ENCODE measurements around the gene INPP5D. TPM values are rescaled to one million over a fixed set of nuclear protein-coding genes. Genes with fewer than 3 reads are reported as not detected.

INPP5D gene
- total RNA-seq, 2 donors from 2014 or later, result 0.66 to 3.0 TPM

DNA sequence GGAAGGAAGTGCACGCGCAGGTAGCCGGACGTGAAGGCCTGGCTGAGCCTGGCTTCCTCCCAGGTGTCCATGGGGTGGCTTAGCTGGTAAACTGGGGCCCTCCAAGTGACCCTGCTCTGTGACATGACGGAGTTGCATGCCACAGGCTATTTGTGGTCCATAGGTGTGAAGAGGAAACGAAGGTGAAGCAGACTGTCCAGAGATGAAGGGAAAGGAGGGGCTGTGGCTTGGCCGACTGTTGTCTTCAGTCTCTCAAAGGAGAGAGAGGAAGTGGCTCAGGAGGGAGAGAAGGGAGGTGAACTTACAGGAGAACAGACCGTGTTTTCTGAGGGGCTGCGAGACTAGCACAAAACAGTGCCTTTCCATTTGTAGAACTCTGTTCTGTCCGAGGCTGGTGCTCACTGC is 19.3 kb downstream of the INPP5D start:
- TF ChIP-seq, protein P1, sequence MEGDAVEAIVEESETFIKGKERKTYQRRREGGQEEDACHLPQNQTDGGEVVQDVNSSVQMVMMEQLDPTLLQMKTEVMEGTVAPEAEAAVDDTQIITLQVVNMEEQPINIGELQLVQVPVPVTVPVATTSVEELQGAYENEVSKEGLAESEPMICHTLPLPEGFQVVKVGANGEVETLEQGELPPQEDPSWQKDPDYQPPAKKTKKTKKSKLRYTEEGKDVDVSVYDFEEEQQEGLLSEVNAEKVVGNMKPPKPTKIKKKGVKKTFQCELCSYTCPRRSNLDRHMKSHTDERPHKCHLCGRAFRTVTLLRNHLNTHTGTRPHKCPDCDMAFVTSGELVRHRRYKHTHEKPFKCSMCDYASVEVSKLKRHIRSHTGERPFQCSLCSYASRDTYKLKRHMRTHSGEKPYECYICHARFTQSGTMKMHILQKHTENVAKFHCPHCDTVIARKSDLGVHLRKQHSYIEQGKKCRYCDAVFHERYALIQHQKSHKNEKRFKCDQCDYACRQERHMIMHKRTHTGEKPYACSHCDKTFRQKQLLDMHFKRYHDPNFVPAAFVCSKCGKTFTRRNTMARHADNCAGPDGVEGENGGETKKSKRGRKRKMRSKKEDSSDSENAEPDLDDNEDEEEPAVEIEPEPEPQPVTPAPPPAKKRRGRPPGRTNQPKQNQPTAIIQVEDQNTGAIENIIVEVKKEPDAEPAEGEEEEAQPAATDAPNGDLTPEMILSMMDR (conservative IDR thresholded peaks at IDR 0.05), result no peak
- Histone ChIP-seq H3K27ac (ENCODE audit: low read depth, low read length) (no peak overlapping the region), H3K4me1 (ENCODE audit: control insufficient read depth, insufficient read depth, low read length) (no peaks in the 10 kb centered on the region), H3K36me3 (ENCODE audit: control insufficient read depth, insufficient read depth, low read length) (no peaks in the 10 kb centered on the region), H3K4me3 (ENCODE audit: low read length) (no peak overlapping the region), H3K9me3 (ENCODE audit: control insufficient read depth, low read length) (no peaks in the 10 kb centered on the region), H3K27me3 (ENCODE audit: control insufficient read depth, insufficient read depth, low read length, poor library complexity, severe bottlenecking) (no peaks in the 10 kb centered on the region), H3K9ac (ENCODE audit: extremely low read depth, low read length, poor library complexity, severe bottlenecking) (no peak overlapping the region)
- DNase-seq, result no peak
- no peaks in the 10 kb centered on the region for H3K27me3 Mint-ChIP-seq (ENCODE audit: insufficient read depth)
- 91 to 97% methylated on average over 9 to 10 of the region's 10 CpGs for WGBS, 2 experiments (ENCODE audit: insufficient coverage in 1 of 2, insufficient read length in 1 of 2)
- H3K4me1 Mint-ChIP-seq, result peaks cover 4% of the 10 kb centered on the region
- H3K36me3 Mint-ChIP-seq (ENCODE audit: low read depth), result no peaks in the 10 kb centered on the region
- peak overlapping the region; percentile 5 for H3K27ac Mint-ChIP-seq
- no peaks in the 10 kb centered on the region for H3K9me3 Mint-ChIP-seq
- H3K4me3 Mint-ChIP-seq, result no peak overlapping the region

DNA sequence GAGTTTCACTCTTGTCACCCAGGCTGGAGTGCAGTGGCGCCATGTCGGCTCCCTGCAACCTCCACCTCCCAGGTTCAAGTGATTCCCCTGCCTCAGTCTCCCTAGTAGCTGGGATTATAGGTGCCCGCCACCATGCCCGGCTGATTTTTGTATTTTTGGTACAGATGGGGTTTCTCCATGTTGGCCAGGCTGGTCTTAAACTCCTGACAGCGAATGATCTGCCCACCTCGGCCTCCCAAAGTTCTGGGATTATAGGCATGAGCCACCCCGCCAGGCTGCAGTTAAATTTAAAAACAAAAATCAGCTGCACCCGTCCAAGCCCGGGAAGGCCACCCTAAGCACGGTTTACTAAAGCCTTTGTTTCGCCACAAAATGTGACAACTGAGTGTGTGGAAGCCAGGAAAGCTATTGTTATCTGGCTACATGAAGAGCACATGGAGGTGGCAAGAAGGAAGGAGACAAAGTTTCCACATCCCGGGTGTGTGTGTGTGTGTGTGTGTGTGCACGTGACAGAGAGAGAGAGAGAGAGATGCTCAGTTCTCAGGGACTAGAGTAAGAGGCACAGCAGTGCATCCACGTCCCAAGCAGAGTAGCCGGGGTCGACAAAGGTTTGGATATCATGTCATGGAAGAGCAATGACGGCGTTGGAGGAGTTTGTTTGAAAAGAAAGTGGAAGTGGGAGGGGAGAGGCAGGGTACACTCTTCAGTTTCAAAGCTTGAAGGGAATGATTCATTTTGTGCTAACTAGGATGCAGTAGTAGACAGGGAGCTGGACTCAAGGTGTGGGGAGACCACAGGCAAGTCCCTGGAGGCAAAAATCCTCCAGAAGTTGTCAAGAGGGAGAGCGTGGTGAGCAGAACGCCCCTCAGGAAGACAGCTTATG is 20.1 kb downstream of the INPP5D start:
- Mint-ChIP-seq H3K27ac (no peak overlapping the region), H3K4me3 (no peak overlapping the region)
- WGBS, 2 experiments (ENCODE audit: insufficient coverage in 1 of 2, insufficient read length in 1 of 2), result 92 to 94% methylated on average over 18 to 20 of the region's 20 CpGs

DNA sequence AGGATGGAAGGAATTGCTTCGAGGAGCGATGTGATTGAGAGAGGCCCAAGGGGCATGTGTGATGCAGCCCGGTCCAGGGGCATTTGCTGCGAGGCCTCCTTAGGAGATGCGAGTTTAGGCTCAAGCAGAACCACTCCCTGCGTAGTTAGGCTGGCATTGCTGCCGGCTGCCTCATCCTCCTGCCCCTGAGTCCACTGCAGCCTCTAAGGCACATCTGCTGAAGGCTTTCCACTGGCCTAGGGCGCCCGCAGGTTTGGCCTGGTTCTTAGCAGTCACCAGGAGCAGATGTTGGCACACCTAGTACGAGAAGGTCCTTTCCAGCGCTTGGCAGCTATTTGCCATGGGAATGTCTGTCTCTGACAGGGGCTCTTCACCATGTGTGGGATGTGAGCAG is 20.7 kb downstream of the INPP5D start:
- Histone ChIP-seq H3K9me3 (ENCODE audit: control insufficient read depth, low read length) (no peaks in the 10 kb centered on the region), H3K4me1 (ENCODE audit: control insufficient read depth, insufficient read depth, low read length) (no peaks in the 10 kb centered on the region), H3K9ac (ENCODE audit: extremely low read depth, low read length, poor library complexity, severe bottlenecking) (no peak overlapping the region), H3K27me3 (ENCODE audit: control insufficient read depth, insufficient read depth, low read length, poor library complexity, severe bottlenecking) (no peaks in the 10 kb centered on the region), H3K4me3 (ENCODE audit: low read length) (no peak overlapping the region), H3K27ac (ENCODE audit: low read depth, low read length) (no peak overlapping the region), H3K36me3 (ENCODE audit: control insufficient read depth, insufficient read depth, low read length) (no peaks in the 10 kb centered on the region)
- Mint-ChIP-seq H3K9me3 (no peaks in the 10 kb centered on the region), H3K4me1 (peaks cover 9% of the 10 kb centered on the region), H3K4me3 (no peak overlapping the region), H3K27me3 (ENCODE audit: insufficient read depth) (no peaks in the 10 kb centered on the region), H3K36me3 (ENCODE audit: low read depth) (no peaks in the 10 kb centered on the region), H3K27ac (no peak overlapping the region)
- WGBS, 2 experiments (ENCODE audit: insufficient coverage in 1 of 2, insufficient read length in 1 of 2), result 96% methylated on average over 9 to 11 of the region's 11 CpGs
- TF ChIP-seq, protein P1 (conservative IDR thresholded peaks at IDR 0.05), result no peak
- no peak for DNase-seq

More for the DNA sequence above, 20.1 kb downstream of the INPP5D start:
- Histone ChIP-seq H3K36me3 (ENCODE audit: control insufficient read depth, insufficient read depth, low read length) (no peaks in the 10 kb centered on the region), H3K4me3 (ENCODE audit: low read length) (no peak overlapping the region), H3K9ac (ENCODE audit: extremely low read depth, low read length, poor library complexity, severe bottlenecking) (no peak overlapping the region), H3K4me1 (ENCODE audit: control insufficient read depth, insufficient read depth, low read length) (no peaks in the 10 kb centered on the region), H3K27me3 (ENCODE audit: control insufficient read depth, insufficient read depth, low read length, poor library complexity, severe bottlenecking) (no peaks in the 10 kb centered on the region), H3K9me3 (ENCODE audit: control insufficient read depth, low read length) (no peaks in the 10 kb centered on the region), H3K27ac (ENCODE audit: low read depth, low read length) (no peak overlapping the region)
- Mint-ChIP-seq H3K4me1 (peaks cover 4% of the 10 kb centered on the region), H3K9me3 (no peaks in the 10 kb centered on the region), H3K36me3 (ENCODE audit: low read depth) (no peaks in the 10 kb centered on the region), H3K27me3 (ENCODE audit: insufficient read depth) (no peaks in the 10 kb centered on the region)
- TF ChIP-seq, protein P1 (conservative IDR thresholded peaks at IDR 0.05), result no peak
- no peak for DNase-seq
